T-helper 1 cell treated with Interleukin-12 subunit alpha and Interleukin-12 subunit beta and Interleukin-4 antibody, amounts not matched to agents 30 ng/mL and 1 ng/mL, for 36 hours (primary cell): Measurements from ENCODE around the gene FRMD4A. TPM values are rescaled to one million over a fixed set of nuclear protein-coding genes. Genes with fewer than 3 reads are reported as not detected.
"Not testable (repeated sequence)": the region's sequence is repeated elsewhere in the genome, so short reads cannot be mapped to it uniquely, and the experiment has no call there.

Experiments used
- intact Hi-C: fragments of 100-400 bp; cut with micrococcal nuclease; formaldehyde crosslinking; loops from one replicate; pipeline ENCODE4 v1.15.1; 2024
- total RNA-seq: library from RNA; stranded (reverse); gene quantifications from 2 replicates; pipeline ENCODE4 v1.2.3, GENCODE V29; 2022

FRMD4A gene
- total RNA-seq, 1 donor from 2014 or later = 0.02 TPM

- intact Hi-C loops = no loop called here
Observed at GRCh38 chr10:13732465-13732881, 598.3 kb downstream of the FRMD4A start.

- intact Hi-C loops = no loop called here
Observed at GRCh38 chr10:13731799-13732198, 598.9 kb downstream of the FRMD4A start.

GRCh38 chr10:13730956-13731355, 599.8 kb downstream of the FRMD4A start:
- intact Hi-C loops = no loop called here

- intact Hi-C loops = no loop called here
Observed at GRCh38 chr10:13730306-13730652, 600.4 kb downstream of the FRMD4A start.

- intact Hi-C loops = no loop called here
Observed at GRCh38 chr10:13729586-13730305, 601.0 kb downstream of the FRMD4A start.

- intact Hi-C loops = no loop called here
Observed at GRCh38 chr10:13728898-13729535, 601.7 kb downstream of the FRMD4A start.

GRCh38 chr10:13725594-13725993, 605.1 kb downstream of the FRMD4A start:
- intact Hi-C loops = no loop called here

- intact Hi-C loops = no loop called here
Observed at GRCh38 chr10:13724484-13724883, 606.2 kb downstream of the FRMD4A start.

GRCh38 chr10:13722747-13723653, 607.7 kb downstream of the FRMD4A start:
- intact Hi-C loops = no loop called here

- intact Hi-C loops = no loop called here
Observed at GRCh38 chr10:13721486-13721885, 609.2 kb downstream of the FRMD4A start.

GRCh38 chr10:13720699-13721098, 610.0 kb downstream of the FRMD4A start:
- intact Hi-C loops = no loop called here

GRCh38 chr10:13719425-13719824, 611.3 kb downstream of the FRMD4A start:
- intact Hi-C loops = no loop called here

- intact Hi-C loops = no loop called here
Observed at GRCh38 chr10:13718820-13719219, 611.9 kb downstream of the FRMD4A start.

- intact Hi-C loops = no loop called here
Observed at GRCh38 chr10:13717936-13718772, 612.6 kb downstream of the FRMD4A start.

- intact Hi-C loops = no loop called here
Observed at GRCh38 chr10:13717571-13717935, 613.2 kb downstream of the FRMD4A start.

- intact Hi-C loops = no loop called here
Observed at GRCh38 chr10:13716081-13717071, 614.3 kb downstream of the FRMD4A start.

- intact Hi-C loops = not testable (repeated sequence)
Observed at GRCh38 chr10:13715596-13715995, 615.1 kb downstream of the FRMD4A start.

- intact Hi-C loops = no loop called here
Observed at GRCh38 chr10:13715100-13715499, 615.6 kb downstream of the FRMD4A start.

- intact Hi-C loops = no loop called here
Observed at GRCh38 chr10:13712837-13713581, 617.7 kb downstream of the FRMD4A start.
